NCI-H1092 treated with DMSO at 0.1 percent for 48 hours (cell line): Measurements from ENCODE around the gene GASK1B.

Experiments used
- DNase-seq: peaks from one replicate; lab custom pipeline; 2025; lab: John Stamatoyannopoulos, UW

GASK1B gene

GRCh38 chr4:158139086-158139485 is 33.7 kb downstream of the GASK1B start:
- DNase-seq, result no peak

GRCh38 chr4:158134222-158134621 is 38.6 kb downstream of the GASK1B start:
- no peak for DNase-seq

DNA sequence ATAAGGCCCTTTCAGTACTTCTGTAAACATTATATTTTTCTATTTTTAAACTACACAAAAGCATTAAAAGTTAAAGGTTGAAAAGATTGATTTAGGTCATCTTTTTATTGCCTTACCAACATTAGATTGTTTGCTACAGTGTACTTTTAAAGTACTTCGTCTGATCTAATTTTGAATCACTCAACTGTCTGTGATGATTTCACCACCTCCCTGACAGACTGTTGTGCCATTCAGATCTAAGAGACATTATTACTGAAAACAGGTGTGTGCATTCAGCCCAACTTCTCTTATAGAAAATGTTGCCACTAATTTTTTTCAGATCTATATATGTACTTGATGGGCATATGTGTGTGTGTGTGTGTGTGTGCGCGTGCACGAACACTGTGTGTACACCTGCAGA is 39.3 kb downstream of the GASK1B start:
- no peak for DNase-seq

GRCh38 chr4:158131027-158131426 is 41.8 kb downstream of the GASK1B start:
- no peak for DNase-seq

DNA sequence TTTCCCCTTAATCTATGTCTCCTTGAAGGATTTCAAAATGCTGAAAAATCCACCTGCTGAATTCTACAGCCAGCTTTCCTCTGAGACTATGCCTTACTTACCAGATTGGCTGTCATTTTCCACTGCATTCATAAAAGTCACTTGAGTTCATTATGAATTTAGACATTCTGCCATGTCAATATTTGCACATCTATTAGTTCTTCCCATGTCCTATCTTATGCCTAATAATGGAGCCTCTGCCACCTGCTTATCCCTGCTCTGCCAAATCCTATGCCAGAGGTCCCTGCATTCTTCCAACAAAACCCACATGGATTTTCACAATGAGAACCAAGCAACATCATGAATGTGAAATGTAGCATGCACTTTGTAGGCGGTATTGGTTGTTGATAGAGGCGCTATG is 42.6 kb downstream of the GASK1B start:
- no peak for DNase-seq

DNA sequence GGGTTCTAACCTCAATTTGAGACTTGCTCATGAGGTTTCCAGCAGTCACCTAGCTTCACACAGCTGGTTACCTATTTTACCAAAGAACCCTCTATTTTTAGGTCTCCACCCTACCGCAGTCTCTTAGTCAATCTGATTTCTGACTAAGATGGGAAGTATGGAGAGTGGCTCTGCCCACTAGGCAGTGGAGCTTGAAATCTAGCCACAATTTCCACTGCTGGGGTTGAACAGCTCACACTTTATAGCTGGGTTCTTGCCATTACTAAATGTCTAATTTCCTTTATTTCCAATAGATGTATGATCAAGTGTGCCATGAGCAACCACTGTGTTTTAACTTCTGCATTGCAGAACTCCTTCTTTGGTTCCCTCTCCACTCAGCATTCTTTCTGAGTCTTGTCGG is 43.1 kb downstream of the GASK1B start:
- no peak for DNase-seq

GRCh38 chr4:158128540-158128939 is 44.3 kb downstream of the GASK1B start:
- no peak for DNase-seq

GRCh38 chr4:158125310-158125709 is 47.5 kb downstream of the GASK1B start:
- no peak for DNase-seq
